ENCODE data around the gene METAP2.
"Not testable (repeated sequence)": the region's sequence is repeated elsewhere in the genome, so short reads cannot be mapped to it uniquely, and the experiment has no call there.

The METAP2 gene
- total RNA-seq, result 74.7 to 105 reads per million in 2 donors

GRCh38 chr12:95473884-95474659 is at the start of gene METAP2:
Gene METAP2 (plus strand): TSS chr12:95474152. CDS start chr12:95474180, 28 bp downstream.
- DNase-seq, result peak; percentile 72 to 95 (median 84)

GRCh38 chr12:95424271-95424994 is 49.5 kb upstream of the METAP2 start:
- no peak for DNase-seq

GRCh38 chr12:95429172-95429510 is 44.8 kb upstream of the METAP2 start:
- no peak for DNase-seq

- DNase-seq, result no peak
Measured at GRCh38 chr12:95431120-95431519, 42.8 kb upstream of the METAP2 start.

GRCh38 chr12:95435355-95435754 is 38.6 kb upstream of the METAP2 start:
- no peak for DNase-seq

GRCh38 chr12:95437565-95437964 is 36.4 kb upstream of the METAP2 start:
- DNase-seq, result no peak

- no peak for DNase-seq
Measured at GRCh38 chr12:95439461-95440230, 34.3 kb upstream of the METAP2 start.

GRCh38 chr12:95440401-95440800 is 33.6 kb upstream of the METAP2 start:
- no peak for DNase-seq

GRCh38 chr12:95443459-95443858 is 30.5 kb upstream of the METAP2 start:
- no peak for DNase-seq

GRCh38 chr12:95445099-95445498 is 28.9 kb upstream of the METAP2 start:
- not testable (repeated sequence) for DNase-seq

- DNase-seq, result no peak
Measured at GRCh38 chr12:95445884-95446505, 28.0 kb upstream of the METAP2 start.

GRCh38 chr12:95446506-95446900 is 27.4 kb upstream of the METAP2 start:
- no peak for DNase-seq

- not testable (repeated sequence) for DNase-seq
Measured at GRCh38 chr12:95449656-95450055, 24.3 kb upstream of the METAP2 start.

GRCh38 chr12:95452501-95452900 is 21.5 kb upstream of the METAP2 start:
- DNase-seq, result not testable (repeated sequence)

- not testable (repeated sequence) for DNase-seq
Measured at GRCh38 chr12:95453881-95454280, 20.1 kb upstream of the METAP2 start.

GRCh38 chr12:95454780-95455215 is 19.2 kb upstream of the METAP2 start:
- DNase-seq, result not testable (repeated sequence)

GRCh38 chr12:95457605-95458004 is 16.3 kb upstream of the METAP2 start:
- DNase-seq, result not testable (repeated sequence)

GRCh38 chr12:95458761-95459160 is 15.2 kb upstream of the METAP2 start:
- no peak for DNase-seq

GRCh38 chr12:95459310-95459709 is 14.6 kb upstream of the METAP2 start:
- no peak for DNase-seq

- DNase-seq, result no peak
Measured at GRCh38 chr12:95460105-95460504, 13.8 kb upstream of the METAP2 start.

- no peak for DNase-seq
Measured at GRCh38 chr12:95460896-95461295, 13.1 kb upstream of the METAP2 start.

GRCh38 chr12:95462081-95462480 is 11.9 kb upstream of the METAP2 start:
- no peak for DNase-seq

GRCh38 chr12:95462551-95462950 is 11.4 kb upstream of the METAP2 start:
- DNase-seq, result no peak

Measured in T-helper 2 cell (primary cell).